GM13976 (cell line): Measurements from ENCODE around the gene DIP2B.
A peak's percentile ranks its signal among the peaks of the same experiment; 100 is the strongest.

Experiments used
- DNase-seq: peaks from one replicate; pipeline ENCODE4 v3.0.0; 2012; ENCODE audit warnings: low spot score
- in situ Hi-C: fragments of 300-500 bp; cut with MboI; formaldehyde crosslinking; loops from one replicate; pipeline ENCODE4 v1.12.0; 2022; ENCODE audit warnings: low sequenced_read_pairs, mixed read lengths, inconsistent platforms; ENCODE audit not compliant: unreplicated experiment
- TF ChIP-seq, protein P1 (sequence below): IDR thresholded peaks from 2 replicates; pipeline ENCODE4 v1.5.1; 2012; ENCODE audit warnings: borderline replicate concordance, mild to moderate bottlenecking; ENCODE audit not compliant: insufficient read depth; ENCODE audit errors: extremely low read depth, missing control alignments, control extremely low read depth

Gene DIP2B

DNA sequence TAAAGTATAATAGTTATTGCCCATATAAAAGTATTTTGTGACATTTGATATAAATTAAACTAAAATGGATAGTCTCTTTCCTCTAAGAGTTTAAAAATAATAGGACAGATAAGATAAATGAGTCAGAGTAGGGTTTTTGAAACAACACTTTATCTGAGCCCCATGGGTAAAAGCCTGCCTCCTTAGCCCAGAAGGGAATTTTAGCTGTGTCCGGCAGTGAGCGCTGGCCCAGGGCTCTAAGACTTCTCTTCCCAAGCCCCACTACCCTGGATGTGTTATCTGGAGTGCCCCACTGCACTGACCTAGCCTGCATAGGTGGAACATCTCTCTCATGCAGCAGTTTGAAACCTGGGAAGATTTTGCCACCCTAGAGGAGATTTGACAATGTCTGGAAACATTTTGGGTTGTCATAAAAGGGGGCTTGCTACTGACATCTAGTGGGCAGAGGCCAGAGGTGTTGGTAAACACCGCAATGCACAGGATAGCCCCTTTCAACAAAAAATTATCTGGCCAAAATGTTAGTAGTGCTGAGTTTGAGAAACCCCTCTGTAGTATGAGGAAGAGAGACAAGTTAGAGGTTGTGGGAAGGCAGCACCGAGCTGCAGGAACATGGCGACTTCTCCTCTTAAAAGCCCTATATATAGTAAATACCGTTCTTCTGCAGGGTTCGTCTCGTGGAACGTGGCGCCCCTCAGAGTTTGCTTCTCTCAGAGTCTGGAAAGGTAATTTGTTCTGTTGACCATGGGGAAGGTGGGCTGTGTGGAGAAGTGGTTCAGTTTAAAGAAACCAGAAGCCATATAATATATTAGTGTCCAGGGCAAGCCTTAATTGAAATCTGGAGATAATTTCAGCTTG lies 229.9 kb downstream of the DIP2B start:
- in situ Hi-C loops: no loop called here
- TF ChIP-seq, protein P1, sequence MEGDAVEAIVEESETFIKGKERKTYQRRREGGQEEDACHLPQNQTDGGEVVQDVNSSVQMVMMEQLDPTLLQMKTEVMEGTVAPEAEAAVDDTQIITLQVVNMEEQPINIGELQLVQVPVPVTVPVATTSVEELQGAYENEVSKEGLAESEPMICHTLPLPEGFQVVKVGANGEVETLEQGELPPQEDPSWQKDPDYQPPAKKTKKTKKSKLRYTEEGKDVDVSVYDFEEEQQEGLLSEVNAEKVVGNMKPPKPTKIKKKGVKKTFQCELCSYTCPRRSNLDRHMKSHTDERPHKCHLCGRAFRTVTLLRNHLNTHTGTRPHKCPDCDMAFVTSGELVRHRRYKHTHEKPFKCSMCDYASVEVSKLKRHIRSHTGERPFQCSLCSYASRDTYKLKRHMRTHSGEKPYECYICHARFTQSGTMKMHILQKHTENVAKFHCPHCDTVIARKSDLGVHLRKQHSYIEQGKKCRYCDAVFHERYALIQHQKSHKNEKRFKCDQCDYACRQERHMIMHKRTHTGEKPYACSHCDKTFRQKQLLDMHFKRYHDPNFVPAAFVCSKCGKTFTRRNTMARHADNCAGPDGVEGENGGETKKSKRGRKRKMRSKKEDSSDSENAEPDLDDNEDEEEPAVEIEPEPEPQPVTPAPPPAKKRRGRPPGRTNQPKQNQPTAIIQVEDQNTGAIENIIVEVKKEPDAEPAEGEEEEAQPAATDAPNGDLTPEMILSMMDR: peak; percentile 35
- peak; percentile 44 for DNase-seq

DNA sequence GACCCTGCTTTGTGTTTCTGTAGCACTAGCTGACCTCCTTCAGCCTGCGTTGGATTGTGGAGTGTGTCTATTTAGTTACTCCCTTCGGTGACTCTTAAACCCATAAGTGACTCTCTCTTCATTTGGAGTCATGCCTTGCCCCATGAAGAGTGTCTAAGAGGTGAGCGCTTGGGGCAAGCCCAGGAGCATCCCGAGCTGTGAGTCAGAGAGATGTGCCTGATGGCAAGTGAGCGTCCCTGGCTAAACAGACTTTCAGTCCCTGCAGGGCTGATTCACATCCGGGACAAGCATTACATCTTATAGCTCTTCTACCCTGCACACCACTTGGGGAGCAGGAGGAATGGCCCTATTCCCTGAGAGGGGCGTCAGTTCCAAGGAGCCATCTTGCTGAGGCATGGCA lies 234.8 kb downstream of the DIP2B start:
- no peak for DNase-seq
- in situ Hi-C loops: no loop called here
- TF ChIP-seq, protein P1: no peak

- in situ Hi-C loops: no loop called here
- DNase-seq: no peak
- TF ChIP-seq, protein P1: no peak
Measured at GRCh38 chr12:50740307-50740706, 235.5 kb downstream of the DIP2B start.

DNA sequence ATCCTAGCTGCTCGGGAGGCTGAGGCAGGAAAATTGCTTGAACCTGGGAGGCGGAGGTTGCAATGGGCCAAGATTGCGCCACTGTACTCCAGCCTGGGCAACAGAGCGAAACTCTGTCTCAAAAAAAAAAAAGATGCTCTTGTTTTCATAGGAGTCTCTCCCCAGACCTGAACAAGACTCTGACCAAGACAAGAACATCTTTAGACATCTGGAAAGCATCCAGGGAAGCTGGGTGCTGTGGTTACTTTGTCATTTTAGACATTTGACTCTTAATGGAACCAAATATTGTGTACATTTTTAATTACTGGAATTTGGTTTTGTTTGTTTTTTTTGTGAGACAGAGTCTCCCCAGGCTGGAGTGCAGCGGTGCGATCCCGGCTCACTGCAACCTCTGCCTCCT lies 238.0 kb downstream of the DIP2B start:
- DNase-seq: no peak
- in situ Hi-C loops: no loop called here

GRCh38 chr12:50745861-50746260 lies 241.1 kb downstream of the DIP2B start:
- DNase-seq: no peak
- in situ Hi-C loops: no loop called here
- TF ChIP-seq, protein P1: no peak

More for the DNA sequence above, 238.0 kb downstream of the DIP2B start:
- TF ChIP-seq, protein P1: no peak

DNA sequence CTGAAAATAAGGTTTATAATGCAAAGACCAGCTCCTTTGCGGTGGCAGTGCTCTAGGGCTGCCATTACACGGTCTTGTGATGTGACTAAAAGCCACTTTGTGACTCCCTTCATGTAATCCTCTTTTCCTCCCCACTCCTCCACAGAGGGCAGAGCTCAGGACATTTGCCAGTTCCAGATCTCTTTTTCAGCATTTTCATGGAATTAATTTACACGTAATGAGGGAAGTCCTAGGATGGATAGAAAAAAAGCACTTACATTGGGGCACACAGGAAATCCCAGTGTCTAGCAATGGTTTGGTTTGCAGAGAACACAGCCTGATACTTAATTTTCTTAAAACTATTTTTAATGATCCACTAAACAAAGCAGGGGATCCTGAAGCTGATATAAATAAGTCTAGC lies 241.6 kb downstream of the DIP2B start:
- TF ChIP-seq, protein P1: no peak
- DNase-seq: no peak
- in situ Hi-C loops: no loop called here
